Liver (tissue), 9 donors: ENCODE results near the gene SMIM1. TPM values are rescaled to one million over a fixed set of nuclear protein-coding genes. Genes with fewer than 3 reads are reported as not detected.

ENCODE experiments used
- DNase-seq: peaks from one replicate; pipeline ENCODE4 v3.0.0-alpha.2; 2017; ENCODE audit warnings: low spot score
- H3K27ac ChIP-seq, 2 donors: one replicate each; pipeline ENCODE4 v1.7.0; 2013; ENCODE audit warnings: inconsistent platforms in 2 of 2, low read length in 2 of 2, control low read depth in 1 of 2, low read depth in 1 of 2, mild to moderate bottlenecking in 1 of 2
- H3K27me3 ChIP-seq, 4 donors: one replicate each; pipeline versions ENCODE4 v1.6.1 to v1.7.0; 2013; ENCODE audit warnings: low read length in 3 of 4, inconsistent platforms in 1 of 4, mild to moderate bottlenecking in 1 of 4, moderate library complexity in 1 of 4; ENCODE audit not compliant: control insufficient read depth in 4 of 4, insufficient read depth in 4 of 4
- H3K36me3 ChIP-seq, 4 donors: one replicate each; pipeline versions ENCODE4 v1.6.1 to v1.7.0; 2013; ENCODE audit warnings: low read length in 3 of 4, mild to moderate bottlenecking in 3 of 4, low read depth in 1 of 4, moderate library complexity in 1 of 4; ENCODE audit not compliant: control insufficient read depth in 4 of 4, insufficient read depth in 3 of 4
- H3K4me1 ChIP-seq, 4 donors: one replicate each; pipeline versions ENCODE4 v1.6.1 to v1.7.0; 2013; ENCODE audit warnings: low read length in 3 of 4, mild to moderate bottlenecking in 3 of 4, moderate library complexity in 1 of 4; ENCODE audit not compliant: control insufficient read depth in 4 of 4, insufficient read depth in 4 of 4
- H3K4me3 ChIP-seq, 3 donors: one replicate each; pipeline versions ENCODE4 v1.6.1 to v1.7.0; 2013; ENCODE audit warnings: low read length in 3 of 3, control low read depth in 1 of 3, low read depth in 1 of 3, mild to moderate bottlenecking in 1 of 3
- H3K9ac ChIP-seq, 2 donors: one replicate each; pipeline ENCODE4 v1.7.0; 2013; ENCODE audit warnings: low read length in 2 of 2, mild to moderate bottlenecking in 2 of 2, moderate library complexity in 2 of 2, control low read depth in 1 of 2, low read depth in 1 of 2
- H3K9me3 ChIP-seq, 4 donors: one replicate each; pipeline versions ENCODE4 v1.6.1 to v1.7.0; 2013; ENCODE audit warnings: low read length in 3 of 4; ENCODE audit not compliant: control insufficient read depth in 4 of 4
- ATF3 ChIP-seq: IDR thresholded peaks from 2 replicates; pipeline ENCODE4 v1.6.1; 2016; ENCODE audit warnings: antibody characterized with exemption
- CTCF ChIP-seq: fragments of 150-350 bp; IDR thresholded peaks from 2 replicates; pipeline ENCODE4 v1.5.1; 2017; ENCODE audit warnings: improper control_type of control experiment, low read depth, low read length; ENCODE audit not compliant: missing input control
- EGR1 ChIP-seq, 2 donors: IDR thresholded peaks; 2 replicates each; pipeline ENCODE4 v1.6.1; 2016 to 2018; ENCODE audit warnings: antibody characterized with exemption in 2 of 2, low read depth in 2 of 2
- FOXA1 ChIP-seq: IDR thresholded peaks from 2 replicates; pipeline ENCODE4 v1.6.1; 2016; ENCODE audit warnings: antibody characterized with exemption
- FOXA2 ChIP-seq: IDR thresholded peaks from 2 replicates; pipeline ENCODE4 v1.6.1; 2016; ENCODE audit warnings: antibody characterized with exemption
- GABPA ChIP-seq, 2 donors: IDR thresholded peaks in 1 of 2; conservative IDR thresholded peaks in 1 of 2; 2 replicates each; pipeline ENCODE4 v1.6.1; 2016; ENCODE audit warnings: antibody characterized with exemption in 2 of 2, mild to moderate bottlenecking in 1 of 2, moderate library complexity in 1 of 2
- HNF4A ChIP-seq, 2 donors: conservative IDR thresholded peaks; 2 replicates each; pipeline ENCODE4 v1.6.1; 2016; ENCODE audit warnings: antibody characterized with exemption in 2 of 2, mild to moderate bottlenecking in 2 of 2
- HNF4G ChIP-seq: IDR thresholded peaks from 2 replicates; pipeline ENCODE4 v1.6.1; 2016; ENCODE audit warnings: antibody characterized with exemption
- JUND ChIP-seq, 2 donors: IDR thresholded peaks; 2 replicates each; pipeline ENCODE4 v1.6.1; 2016; ENCODE audit warnings: antibody characterized with exemption in 2 of 2
- MAX ChIP-seq: IDR thresholded peaks from 2 replicates; pipeline ENCODE4 v1.6.1; 2016; ENCODE audit warnings: antibody characterized with exemption
- NR2F2 ChIP-seq: IDR thresholded peaks from 2 replicates; pipeline ENCODE4 v1.6.1; 2016; ENCODE audit warnings: antibody characterized with exemption
- RAD21 ChIP-seq, 2 donors: IDR thresholded peaks; 2 replicates each; pipeline ENCODE4 v1.6.1; 2016; ENCODE audit warnings: antibody characterized with exemption in 2 of 2, mild to moderate bottlenecking in 2 of 2
- RXRA ChIP-seq, 2 donors: IDR thresholded peaks; 2 replicates each; pipeline ENCODE4 v1.6.1; 2017 to 2018; ENCODE audit warnings: antibody characterized with exemption in 2 of 2, mild to moderate bottlenecking in 1 of 2
- SP1 ChIP-seq: IDR thresholded peaks from 2 replicates; pipeline ENCODE4 v1.6.1; 2018; ENCODE audit warnings: antibody characterized with exemption, mild to moderate bottlenecking
- TAF1 ChIP-seq: conservative IDR thresholded peaks from 2 replicates; pipeline ENCODE4 v1.6.1; 2016; ENCODE audit warnings: antibody characterized with exemption, mild to moderate bottlenecking
- YY1 ChIP-seq: IDR thresholded peaks from 2 replicates; pipeline ENCODE4 v1.6.1; 2016; ENCODE audit warnings: antibody characterized with exemption, mild to moderate bottlenecking
- ZBTB33 ChIP-seq: IDR thresholded peaks from 2 replicates; pipeline ENCODE4 v1.6.1; 2016; ENCODE audit warnings: antibody characterized with exemption
- WGBS: extraction: QIAGEN DNeasy Blood & Tissue Kit; methylation state at CpG from one replicate; pipeline ENCODE4 v1.1.7; 2013; 5-methylcytosine and 5-hydroxymethylcytosine counted together
- polyA plus RNA-seq, 2 donors: library from polyadenylated mRNA; stranded (reverse) in 1 of 2; unstranded in 1 of 2; fragments of 200-250 nt in 1 of 2; fragments of >200 nt in 1 of 2; fragmentation: Nextera tagmentation in 1 of 2; extraction: Ambion mirVana in 1 of 2; gene quantifications; one replicate each; pipeline versions ENCODE4 v1.2.1 to v1.2.3, GENCODE V29; 2013 to 2015
- total RNA-seq, 2 donors: library from RNA; depleted of rRNA; stranded (reverse); fragments of >200 nt; gene quantifications; one replicate each; pipeline ENCODE4 v1.2.3, GENCODE V29; 2014
- donor health status: healthy.
- donor health status: healthy.
- donor health status: healthy.
- donor health status: healthy.
- donor health status: healthy.

Gene SMIM1
- 10 to 100 TPM in 1 of 2 donors, 1 to 10 TPM in 1; 1.8 to 82.9 TPM for total RNA-seq
- polyA plus RNA-seq = 10 to 100 TPM in 1 of 2 donors, 1 to 10 TPM in 1; 9.0 to 11.5 TPM

- Histone ChIP-seq H3K27ac (peak within 1 kb of the TSS; percentile 27 to 47), H3K9me3 (no peaks in the 10 kb centered on the region), H3K4me3 (peak within 1 kb of the TSS; percentile 45 to 77 (median 67)), H3K27me3 (no peaks in the 10 kb centered on the region), H3K36me3 (no peaks in the 10 kb centered on the region), H3K9ac (peak within 1 kb of the TSS in 1 of 2 donors; percentile 21), H3K4me1 (peaks cover 22 to 51% (median 41%) of the 10 kb centered on the region in 4 donors)
- peak; percentile 70 for DNase-seq
- WGBS = 8% methylated on average over 55 of the region's 55 CpGs
- TF ChIP-seq RXRA (IDR thresholded peaks at IDR 0.05) = peak in 1 of 2 donors; percentile 1
- no peak for TF ChIP-seq NR2F2
Observed at GRCh38 chr1:3772715-3773571, at the start of gene SMIM1. Gene SMIM1 (plus strand): TSS chr1:3772749. CDS start chr1:3775374, 2,625 bp downstream.

GRCh38 chr1:3722846-3723245 is 49.7 kb upstream of the SMIM1 start:
- no peak overlapping the region for H3K9ac ChIP-seq
- no peaks in the 10 kb centered on the region for H3K9me3 ChIP-seq
- H3K4me3 ChIP-seq = no peak overlapping the region
- H3K27me3 ChIP-seq = no peaks in the 10 kb centered on the region
- 63% methylated on average over 3 of the region's 3 CpGs for WGBS
- TF ChIP-seq TAF1 (no peak), HNF4G (no peak), RXRA (IDR thresholded peaks at IDR 0.05) (no peak), EGR1 (IDR thresholded peaks at IDR 0.05; ENCODE audit: low read depth in 2 of 2) (no peak), SP1 (no peak), HNF4A (conservative IDR thresholded peaks at IDR 0.05) (no peak), JUND (IDR thresholded peaks at IDR 0.05) (no peak), YY1 (no peak), GABPA (IDR thresholded peaks at IDR 0.05 in 1 of 2, conservative IDR thresholded peaks at IDR 0.05 in 1 of 2) (no peak), CTCF (no peak), FOXA1 (no peak), NR2F2 (no peak), MAX (no peak), FOXA2 (no peak), RAD21 (IDR thresholded peaks at IDR 0.05) (no peak), ZBTB33 (no peak), ATF3 (no peak)
- no peaks in the 10 kb centered on the region for H3K4me1 ChIP-seq
- no peak overlapping the region for H3K27ac ChIP-seq
- DNase-seq = no peak
- no peaks in the 10 kb centered on the region for H3K36me3 ChIP-seq
